ENCODE measurements around the gene CEP78. TPM values are rescaled to one million over a fixed set of nuclear protein-coding genes. Genes with fewer than 3 reads are reported as not detected.

Gene CEP78
- total RNA-seq, 1 experiment from 2014 or later: 48.1 TPM

DNA sequence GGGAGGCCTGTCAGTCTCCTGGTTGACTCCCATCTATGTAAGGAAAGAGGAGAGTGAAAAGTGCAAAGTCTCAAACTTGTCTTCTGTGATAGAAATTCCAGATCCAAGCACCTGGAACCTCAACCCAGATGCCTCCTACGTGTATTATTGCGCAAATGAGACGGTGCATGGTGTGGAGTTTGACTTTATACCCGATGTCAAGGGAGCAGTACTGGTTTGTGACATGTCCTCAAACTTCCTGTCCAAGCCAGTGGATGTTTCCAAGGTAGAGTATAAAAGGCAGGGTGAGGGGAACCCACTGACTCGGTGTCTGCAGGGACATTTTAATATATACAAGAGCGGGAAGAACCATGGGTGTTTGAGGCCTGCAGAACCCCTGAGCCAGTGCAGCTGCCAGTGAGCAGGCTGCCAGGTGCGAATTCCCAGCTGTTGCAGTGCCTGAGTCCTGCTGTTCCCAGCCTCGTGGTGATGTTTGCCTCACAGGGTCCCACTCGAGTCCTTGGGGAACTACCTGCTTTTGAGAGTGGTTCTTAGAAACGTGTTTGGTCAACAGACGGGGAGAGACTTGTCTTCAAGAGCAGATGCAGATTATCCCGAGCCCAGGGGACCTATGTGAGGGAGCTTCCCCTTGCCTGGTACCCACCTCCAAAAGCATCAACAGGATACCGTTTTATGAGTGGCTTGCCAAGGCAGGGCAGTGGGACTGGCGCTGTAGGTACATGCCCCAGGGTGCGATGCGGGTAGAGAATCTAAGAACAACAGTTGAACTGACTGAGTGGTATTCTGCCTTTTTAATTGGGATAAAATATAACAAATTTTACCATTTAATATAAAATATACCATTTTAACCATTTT, 70.6 kb downstream of the CEP78 start:
- intact Hi-C loops (cut with micrococcal nuclease): no loop called here
- Histone ChIP-seq H3K27ac (ENCODE audit: low read depth, low read length) (no peak overlapping the region), H3K27me3 (ENCODE audit: insufficient read depth, low read length) (no peaks in the 10 kb centered on the region), H4K20me1 (ENCODE audit: insufficient read depth) (no peaks in the 10 kb centered on the region), H3K9ac (ENCODE audit: low read length) (no peak overlapping the region), H3K36me3 (ENCODE audit: control insufficient read depth in 1 of 2, insufficient read depth in 2 of 2, low read length in 2 of 2) (peaks cover 21 to 55% of the 10 kb centered on the region in 2 experiments), H3K9me3 (ENCODE audit: control insufficient read depth in 1 of 2, insufficient read depth in 1 of 2, low read depth in 1 of 2, low read length in 2 of 2) (no peaks in the 10 kb centered on the region), H3K4me3 (replicated peaks in 1 of 2; ENCODE audit: low read depth in 1 of 2, low read length in 2 of 2) (no peak overlapping the region), H3K4me2 (ENCODE audit: low read length) (no peak overlapping the region), H3K79me2 (ENCODE audit: insufficient read depth, low read length) (peaks cover 8% of the 10 kb centered on the region), H2AFZ (ENCODE audit: low read depth, low read length, poor library complexity, severe bottlenecking) (no peak overlapping the region), H3K4me1 (ENCODE audit: control insufficient read depth in 1 of 2, insufficient read depth in 2 of 2, low read length in 2 of 2) (no peaks in the 10 kb centered on the region), H3K9me2 (ENCODE audit: insufficient read depth) (no peaks in the 10 kb centered on the region)
- DNase-seq (ENCODE audit: low read depth, low spot score) (no peak), ATAC-seq (no peak)
- RAD21 ChIA-PET (ENCODE audit: low non-redundant PET in 1 of 2, low total read pairs in 2 of 2, uncharacterized antibody in 2 of 2, unreplicated experiment in 2 of 2): no interaction called here
- TF ChIP-seq EZH2phosphoT487 (IDR thresholded peaks at IDR 0.05; ENCODE audit: borderline replicate concordance) (no peak), ZNF274 (IDR thresholded peaks at IDR 0.05; ENCODE audit: low read depth, low read length) (no peak), TCF7L2 (IDR thresholded peaks at IDR 0.05; ENCODE audit: borderline replicate concordance, extremely low read depth, insufficient read depth, insufficient read length) (no peak), CBX3 (IDR thresholded peaks at IDR 0.05; ENCODE audit: low read depth) (no peak), RAD21 (IDR thresholded peaks at IDR 0.05; ENCODE audit: low read depth) (no peak), EZH2 (IDR thresholded peaks at IDR 0.05) (no peak), SIN3A (IDR thresholded peaks at IDR 0.05; ENCODE audit: low read depth) (no peak), JUND (IDR thresholded peaks at IDR 0.05) (no peak)
- TF ChIP-seq, protein P1, sequence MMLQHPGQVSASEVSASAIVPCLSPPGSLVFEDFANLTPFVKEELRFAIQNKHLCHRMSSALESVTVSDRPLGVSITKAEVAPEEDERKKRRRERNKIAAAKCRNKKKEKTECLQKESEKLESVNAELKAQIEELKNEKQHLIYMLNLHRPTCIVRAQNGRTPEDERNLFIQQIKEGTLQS (IDR thresholded peaks at IDR 0.05): no peak
- TF ChIP-seq, protein P2, sequence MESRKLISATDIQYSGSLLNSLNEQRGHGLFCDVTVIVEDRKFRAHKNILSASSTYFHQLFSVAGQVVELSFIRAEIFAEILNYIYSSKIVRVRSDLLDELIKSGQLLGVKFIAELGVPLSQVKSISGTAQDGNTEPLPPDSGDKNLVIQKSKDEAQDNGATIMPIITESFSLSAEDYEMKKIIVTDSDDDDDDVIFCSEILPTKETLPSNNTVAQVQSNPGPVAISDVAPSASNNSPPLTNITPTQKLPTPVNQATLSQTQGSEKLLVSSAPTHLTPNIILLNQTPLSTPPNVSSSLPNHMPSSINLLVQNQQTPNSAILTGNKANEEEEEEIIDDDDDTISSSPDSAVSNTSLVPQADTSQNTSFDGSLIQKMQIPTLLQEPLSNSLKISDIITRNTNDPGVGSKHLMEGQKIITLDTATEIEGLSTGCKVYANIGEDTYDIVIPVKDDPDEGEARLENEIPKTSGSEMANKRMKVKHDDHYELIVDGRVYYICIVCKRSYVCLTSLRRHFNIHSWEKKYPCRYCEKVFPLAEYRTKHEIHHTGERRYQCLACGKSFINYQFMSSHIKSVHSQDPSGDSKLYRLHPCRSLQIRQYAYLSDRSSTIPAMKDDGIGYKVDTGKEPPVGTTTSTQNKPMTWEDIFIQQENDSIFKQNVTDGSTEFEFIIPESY (IDR thresholded peaks at IDR 0.05; ENCODE audit: extremely low read depth, insufficient replicate concordance, low read length): no peak
- BruUV-seq (replicated peaks): no TSS peak
- POLR2A ChIA-PET: interaction anchor here (0.7 kb wide), 1 partner anchor 10 kb away, joined by 3 read pairs; no protein-coding TSS in a partner anchor
- CTCF ChIA-PET: no interaction called here
